GM12874 (cell line): ENCODE data around the gene STX3.

Experiments used
- CTCF ChIP-seq: IDR thresholded peaks from 2 replicates; pipeline ENCODE4 v1.5.1; 2011; ENCODE audit warnings: low read depth, mild to moderate bottlenecking, control low read depth, low read length, moderate library complexity; ENCODE audit not compliant: insufficient read depth

The STX3 gene

GRCh38 chr11:59759900-59760299 lies 4.7 kb downstream of the STX3 start:
- no peak for TF ChIP-seq CTCF

- no peak for TF ChIP-seq CTCF
Measured at GRCh38 chr11:59760771-59761170, 5.6 kb downstream of the STX3 start.

GRCh38 chr11:59761993-59762392 lies 6.8 kb downstream of the STX3 start:
- TF ChIP-seq CTCF: no peak

GRCh38 chr11:59765068-59765735 lies 10.0 kb downstream of the STX3 start:
- TF ChIP-seq CTCF: no peak

GRCh38 chr11:59766542-59767224 lies 11.5 kb downstream of the STX3 start:
- TF ChIP-seq CTCF: no peak

- no peak for TF ChIP-seq CTCF
Measured at GRCh38 chr11:59767225-59767611, 12.0 kb downstream of the STX3 start.

- no peak for TF ChIP-seq CTCF
Measured at GRCh38 chr11:59769111-59769510, 13.9 kb downstream of the STX3 start.
